Amniotic stem cell (primary cell): ENCODE data around the gene HSD17B14.
"Not testable (repeated sequence)": the region's sequence is repeated elsewhere in the genome, so short reads cannot be mapped to it uniquely, and the experiment has no call there.

Source experiments
- DNase-seq: peaks from one replicate; lab custom pipeline; 2025; lab: John Stamatoyannopoulos, UW

HSD17B14 gene

GRCh38 chr19:48796298-48797083, 39.8 kb downstream of the HSD17B14 start:
- DNase-seq: no peak

DNA sequence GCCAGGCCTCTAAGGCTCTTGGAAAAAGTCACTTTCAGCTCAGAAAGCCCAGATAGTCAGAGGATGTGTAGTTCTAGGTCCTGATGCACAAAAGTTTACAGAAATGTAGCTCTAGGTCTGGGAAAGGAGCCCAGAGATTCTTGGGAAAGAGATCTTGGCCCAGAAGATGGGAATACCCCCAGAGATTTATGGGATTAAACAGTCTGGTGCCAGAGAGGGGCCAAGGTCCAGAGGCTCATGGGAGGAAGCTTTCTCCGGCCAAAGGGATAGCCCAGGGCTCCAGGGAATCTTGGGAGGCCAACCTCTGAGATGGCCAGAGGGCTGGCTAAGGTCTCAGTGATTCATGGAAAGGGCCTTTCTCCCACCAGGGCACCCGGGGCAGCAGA, 40.6 kb downstream of the HSD17B14 start:
- DNase-seq: no peak

DNA sequence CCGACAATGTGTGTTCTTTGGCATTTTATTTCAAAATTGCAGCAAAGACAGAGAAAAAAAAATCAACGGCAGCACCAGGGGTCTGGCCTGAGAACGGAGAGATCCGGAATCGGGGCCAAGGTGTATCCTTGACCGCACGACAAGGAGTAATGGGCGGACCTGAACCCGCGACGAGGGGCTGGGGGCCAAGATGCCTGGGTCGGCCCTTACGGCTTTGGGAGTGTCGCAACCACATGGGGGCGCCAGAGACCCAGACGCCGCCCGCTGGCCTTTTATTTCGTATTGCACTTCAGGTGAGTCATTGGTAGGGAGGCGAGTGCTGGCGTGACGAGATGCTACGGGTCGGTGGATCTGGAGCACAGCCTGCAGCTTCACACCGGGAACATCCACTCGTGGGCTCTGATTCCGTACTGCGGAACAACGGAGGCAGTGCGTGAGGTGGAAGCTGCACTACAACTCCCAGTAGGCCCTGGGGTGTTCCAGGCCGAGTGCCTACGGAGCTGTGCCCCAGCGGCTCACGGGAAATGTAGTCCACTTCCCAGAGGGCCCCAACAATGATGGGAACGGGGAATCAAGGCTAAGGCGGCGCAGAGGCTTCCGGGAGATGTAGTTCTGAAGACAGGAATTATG, 41.1 kb downstream of the HSD17B14 start:
- DNase-seq: peak; percentile 83

GRCh38 chr19:48794291-48794690, 42.0 kb downstream of the HSD17B14 start:
- DNase-seq: no peak

DNA sequence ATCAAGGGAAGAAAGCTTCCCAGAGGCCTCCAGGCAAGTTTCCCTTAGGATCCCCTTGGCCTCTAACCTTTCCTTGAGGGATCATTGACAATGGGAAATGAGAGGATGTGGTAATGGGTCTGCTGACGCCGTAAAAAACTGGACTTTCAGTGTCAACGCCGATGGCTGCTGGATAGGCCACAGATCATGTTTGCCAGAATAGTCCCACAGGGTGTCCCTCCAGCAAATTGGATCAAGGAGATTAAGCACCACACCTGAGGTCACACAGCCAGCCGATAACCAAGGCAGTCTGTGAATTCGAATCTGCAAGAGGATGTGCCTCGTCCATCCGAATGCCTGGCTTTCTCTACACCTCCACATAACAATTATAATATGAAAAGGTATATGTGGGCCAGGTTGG, 43.0 kb downstream of the HSD17B14 start:
- no peak for DNase-seq

DNA sequence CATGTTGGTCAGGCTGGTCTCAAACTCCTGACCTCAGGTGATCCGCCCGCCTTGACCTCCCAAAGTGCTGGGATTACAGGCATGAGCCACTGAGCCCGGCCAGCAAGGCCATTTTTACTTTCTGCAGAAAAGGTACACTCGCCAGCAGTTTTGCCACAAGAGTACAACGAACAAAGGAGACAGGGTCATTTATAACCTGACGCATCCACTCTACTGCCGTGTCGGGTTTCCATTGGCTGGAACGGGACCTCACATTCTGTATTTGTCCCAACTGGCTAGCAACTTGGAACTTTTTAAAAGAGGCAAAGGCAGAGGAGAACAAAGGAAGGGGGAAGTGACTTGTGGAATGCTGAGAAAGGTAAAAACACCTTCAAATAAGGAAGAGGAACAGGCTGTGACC, 49.0 kb downstream of the HSD17B14 start:
- DNase-seq: not testable (repeated sequence)

- DNase-seq: not testable (repeated sequence)
Measured at GRCh38 chr19:48786422-48786821, 49.9 kb downstream of the HSD17B14 start.

- DNase-seq: no peak
Measured at GRCh38 chr19:48784527-48784926, 51.8 kb downstream of the HSD17B14 start.

GRCh38 chr19:48780631-48781391, 55.5 kb downstream of the HSD17B14 start:
- no peak for DNase-seq

- DNase-seq: no peak
Measured at GRCh38 chr19:48779636-48780035, 56.7 kb downstream of the HSD17B14 start.

DNA sequence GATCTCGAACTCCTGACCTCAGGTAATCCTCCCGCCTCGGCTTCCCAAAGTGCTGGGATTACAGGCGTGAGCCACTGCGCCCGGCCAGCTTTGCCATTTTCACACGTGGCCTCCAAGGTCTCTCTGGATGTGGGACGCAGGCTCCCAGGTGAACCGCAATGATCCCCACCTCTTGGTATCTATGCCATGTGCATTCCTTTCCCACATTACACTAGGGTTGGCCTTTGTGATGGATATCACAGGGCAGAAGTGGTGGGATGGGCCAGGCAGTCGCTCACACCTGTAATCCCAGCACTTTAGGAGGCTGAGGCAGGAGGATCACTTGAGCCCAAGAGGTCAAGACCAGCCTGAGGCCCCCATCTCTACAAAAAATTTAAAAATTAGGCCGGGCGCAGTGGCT, 58.6 kb downstream of the HSD17B14 start:
- DNase-seq: no peak

DNA sequence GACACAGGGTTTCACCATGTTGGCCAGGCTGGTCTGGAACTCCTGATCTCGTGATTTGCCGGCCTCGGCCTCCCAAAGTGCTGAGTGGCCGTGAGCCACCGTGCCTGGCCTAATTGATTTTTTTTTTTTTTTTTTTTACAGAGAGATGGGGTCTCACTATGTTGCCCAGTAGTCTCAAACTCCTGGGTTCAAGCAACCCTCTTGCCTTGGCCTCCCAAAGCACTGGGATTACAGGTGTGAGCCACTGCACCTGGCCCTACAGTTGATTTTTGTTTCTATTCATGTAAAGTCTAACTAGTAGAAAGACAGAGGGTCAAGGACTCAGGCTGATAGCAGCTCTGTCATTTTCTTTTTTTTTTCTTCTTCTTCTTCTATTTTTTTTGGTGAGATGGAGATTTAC, 59.2 kb downstream of the HSD17B14 start:
- DNase-seq: no peak

GRCh38 chr19:48772503-48772953, 63.8 kb downstream of the HSD17B14 start:
- no peak for DNase-seq

- DNase-seq: no peak
Measured at GRCh38 chr19:48770734-48771472, 65.4 kb downstream of the HSD17B14 start.

- no peak for DNase-seq
Measured at GRCh38 chr19:48770266-48770665, 66.0 kb downstream of the HSD17B14 start.

GRCh38 chr19:48768994-48769713, 67.1 kb downstream of the HSD17B14 start:
- DNase-seq: no peak

DNA sequence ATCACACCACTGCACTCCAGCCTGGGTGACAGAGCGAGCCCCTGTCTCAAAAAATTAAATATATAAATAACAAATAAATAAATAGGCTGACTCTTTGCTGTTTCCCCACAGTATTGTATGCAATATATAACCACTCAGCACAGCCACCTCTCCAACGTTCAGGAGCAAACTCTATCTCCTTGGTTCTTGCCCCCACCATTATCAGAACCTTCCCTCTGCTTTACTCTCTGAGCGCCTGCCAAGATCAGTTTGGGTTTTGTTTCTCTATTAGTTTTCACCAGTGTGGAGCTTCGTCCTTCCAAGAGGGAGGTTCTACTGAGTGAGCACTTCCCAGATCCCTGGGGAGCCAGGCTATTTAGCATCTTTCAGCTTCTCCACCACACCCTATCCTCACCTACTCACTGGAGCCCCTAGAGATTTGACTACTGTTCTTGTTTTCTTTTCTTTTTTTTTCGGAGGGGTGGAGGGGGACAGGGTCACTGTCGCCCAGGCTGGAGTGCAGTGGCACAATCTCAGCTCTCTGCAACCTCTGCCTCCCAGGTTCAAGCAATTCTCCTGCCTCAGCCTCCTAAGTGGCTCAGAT, 68.0 kb downstream of the HSD17B14 start:
- DNase-seq: not testable (repeated sequence)

DNA sequence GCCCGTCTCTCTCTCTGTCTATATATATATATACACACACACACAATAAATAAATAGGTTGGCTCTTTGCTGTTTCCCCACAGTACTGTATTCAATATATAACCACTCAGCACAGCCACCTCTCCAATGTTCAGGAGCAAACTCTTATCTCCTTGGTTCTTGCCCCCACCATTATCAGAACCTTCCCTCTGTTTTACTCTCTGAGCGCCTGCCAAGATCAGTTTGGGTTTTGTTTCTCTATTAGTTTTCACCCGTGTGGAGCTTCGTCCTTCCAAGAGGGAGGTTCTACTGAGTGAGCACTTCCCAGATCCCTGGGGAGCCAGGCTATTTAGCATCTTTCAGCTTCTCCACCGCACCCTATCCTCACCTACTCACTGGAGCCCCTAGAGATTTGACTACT, 70.5 kb downstream of the HSD17B14 start:
- not testable (repeated sequence) for DNase-seq
